K562 (cell line): ENCODE data around the gene SV2A. TPM values are rescaled to one million over a fixed set of nuclear protein-coding genes. Genes with fewer than 3 reads are reported as not detected.

Experiments
- ATAC-seq: fragments of 200-7000 bp; cut with Tn5 transposase; 3 replicates; pipeline ENCODE4 v1.9.1; 2020; ENCODE audit warnings: moderate library complexity
- BruUV-seq: library from RNA; stranded (reverse); fragments of 400-500 nt; replicated peaks from 2 replicates; lab custom pipeline; 2021; lab: Mats Ljungman, UMichigan
- CTCF ChIA-PET: fragments of 300-600 bp; formaldehyde crosslinking; extraction: SDS; loops from one replicate; lab custom pipeline; 2021; ENCODE audit warnings: low intra/inter-chr PET ratio; lab: Yijun Ruan, JAX
- POLR2A ChIA-PET: fragments of 300-600, 350-650 bp; sonication (Branson Sonifier 250); formaldehyde crosslinking; extraction: SDS; loops from one replicate; lab custom pipeline; 2021; ENCODE audit warnings: antibody characterized with exemption, inconsistent platforms; lab: Yijun Ruan, JAX
- DNase-seq, 4 experiments: peaks; one replicate each; pipeline versions ENCODE4 v3.0.0 to v3.0.0-alpha.2; 2011 to 2018; ENCODE audit warnings: low spot score in 3 of 4, mixed read lengths in 3 of 4; ENCODE audit errors: extremely low read depth in 1 of 4
- FAIRE-seq: peaks from 2 replicates; lab custom pipeline; 2011; peaks lifted over from hg19 to GRCh38; lab: Jason Lieb, UNC
- H2AFZ ChIP-seq: 2 replicates; pipeline ENCODE4 v1.6.0; 2011; ENCODE audit warnings: low read depth, low read length, control low read depth, inconsistent platforms
- H3K27ac ChIP-seq: fragments of 200-600 bp; 3 replicates; pipeline ENCODE4 v1.8.0; 2011; ENCODE audit warnings: low read depth, mild to moderate bottlenecking, control low read depth, inconsistent platforms, low read length, moderate library complexity, mixed read lengths; ENCODE audit errors: extremely low read depth
- H3K27me3 ChIP-seq, 2 experiments: fragments of 300-600 bp in 1 of 2; 2 replicates in 1 of 2; 3 replicates in 1 of 2; pipeline versions ENCODE4 v1.6.0 to v1.8.0; 2011; ENCODE audit warnings: inconsistent platforms in 2 of 2, low read length in 2 of 2, mild to moderate bottlenecking in 1 of 2, mixed read lengths in 1 of 2, moderate library complexity in 1 of 2; ENCODE audit not compliant: control insufficient read depth in 2 of 2, insufficient read depth in 2 of 2
- H3K36me3 ChIP-seq: fragments of 300-600 bp; 3 replicates; pipeline ENCODE4 v1.8.0; 2011; ENCODE audit warnings: mild to moderate bottlenecking, low read length, inconsistent platforms; ENCODE audit not compliant: control insufficient read depth, insufficient read depth
- H3K4me1 ChIP-seq, 2 experiments: fragments of 200-600 bp in 1 of 2; replicated peaks in 1 of 2; 2 replicates in 1 of 2; 3 replicates in 1 of 2; pipeline versions ENCODE4 v1.5.1 to v1.8.0; 2011; ENCODE audit warnings: inconsistent platforms in 2 of 2, low read length in 2 of 2, mild to moderate bottlenecking in 1 of 2, mixed read lengths in 1 of 2, moderate library complexity in 1 of 2; ENCODE audit not compliant: control insufficient read depth in 2 of 2, insufficient read depth in 2 of 2
- H3K4me2 ChIP-seq: 2 replicates; pipeline ENCODE4 v1.6.1; 2011; ENCODE audit warnings: low read length, control low read depth, inconsistent platforms, mixed read lengths; ENCODE audit not compliant: insufficient read depth
- H3K4me3 ChIP-seq: fragments of 200-600 bp; sonication (generic), shearing (Covaris generic); 2 replicates; pipeline ENCODE4 v1.5.1; 2016; ENCODE audit warnings: control low read depth, inconsistent platforms
- H3K79me2 ChIP-seq: fragments of 200-600 bp; 3 replicates; pipeline ENCODE4 v1.8.0; 2011; ENCODE audit warnings: low read length, inconsistent platforms; ENCODE audit not compliant: control insufficient read depth, insufficient read depth
- H3K9ac ChIP-seq, 2 experiments: 2 replicates each; pipeline versions ENCODE4 v1.6.0 to v1.6.1; 2011; ENCODE audit warnings: low read depth in 2 of 2, low read length in 2 of 2, control low read depth in 1 of 2, inconsistent platforms in 1 of 2, mild to moderate bottlenecking in 1 of 2, mixed read lengths in 1 of 2; ENCODE audit not compliant: insufficient read depth in 1 of 2
- H3K9me1 ChIP-seq: one replicate; pipeline ENCODE4 v1.6.0; 2011; ENCODE audit warnings: inconsistent platforms, mild to moderate bottlenecking, low read length, moderate library complexity; ENCODE audit not compliant: control insufficient read depth, insufficient read depth
- H3K9me3 ChIP-seq: replicated peaks from 2 replicates; pipeline ENCODE4 v1.5.1; 2011; ENCODE audit warnings: low read depth, low read length, inconsistent platforms; ENCODE audit not compliant: control insufficient read depth, insufficient read depth
- H4K20me1 ChIP-seq: replicated peaks from 2 replicates; pipeline ENCODE4 v1.6.1; 2011; ENCODE audit warnings: low read length, inconsistent platforms, mixed read lengths; ENCODE audit not compliant: control insufficient read depth, insufficient read depth
- CTCF ChIP-seq, 3 experiments: IDR thresholded peaks in 2 of 3; conservative IDR thresholded peaks in 1 of 3; 2 replicates each; pipeline ENCODE4 v1.5.1; 2011 to 2012; ENCODE audit warnings: low read length in 3 of 3, mild to moderate bottlenecking in 3 of 3, control low read depth in 2 of 3, improper control_type of control experiment in 1 of 3, inconsistent platforms in 1 of 3, low read depth in 1 of 3, mixed read lengths in 1 of 3, moderate library complexity in 1 of 3; ENCODE audit not compliant: insufficient read depth in 2 of 3
- ETV1 ChIP-seq: fragments of 450-650 bp; conservative IDR thresholded peaks from 2 replicates; pipeline ENCODE4 v1.6.1; 2016; ENCODE audit warnings: missing genetic modification characterization, control low read depth, low read depth, missing compliant biosample characterization
- HNRNPH1 ChIP-seq: fragments of 200-400 bp; formaldehyde crosslinking; optimal IDR thresholded peaks from 2 replicates; pipeline ENCODE3; 2017; ENCODE audit warnings: low read depth, mild to moderate bottlenecking, low read length, moderate library complexity
- PHB2 ChIP-seq: fragments of 450-650 bp; IDR thresholded peaks from 2 replicates; pipeline ENCODE4 v1.6.1; 2017; ENCODE audit warnings: low read depth
- PHTF2 ChIP-seq: fragments of 250-450 bp; sonication (Bioruptor Pico); IDR thresholded peaks from 2 replicates; pipeline ENCODE4 v1.5.0; 2021; ENCODE audit warnings: mild to moderate bottlenecking
- RAD21 ChIP-seq, 2 experiments: fragments of 250-450 bp in 1 of 2; fragments of 450-650 bp in 1 of 2; sonication (Bioruptor Pico) in 1 of 2; formaldehyde crosslinking in 1 of 2; IDR thresholded peaks in 1 of 2; conservative IDR thresholded peaks in 1 of 2; 2 replicates each; pipeline versions ENCODE4 v1.4.0 to v1.8.0; 2020 to 2022; ENCODE audit warnings: mild to moderate bottlenecking in 2 of 2, moderate library complexity in 1 of 2
- RFX7 ChIP-seq: fragments of 250-450 bp; sonication (Bioruptor Pico); IDR thresholded peaks from 2 replicates; pipeline ENCODE4 v1.5.1; 2021; ENCODE audit warnings: mild to moderate bottlenecking
- TSC22D4 ChIP-seq: fragments of 450-650 bp; IDR thresholded peaks from 2 replicates; pipeline ENCODE4 v1.6.1; 2016; ENCODE audit warnings: missing genetic modification characterization, missing biosample characterization, control low read depth
- WHSC1 ChIP-seq: IDR thresholded peaks from one replicate; pipeline ENCODE4 v1.6.1; 2012; ENCODE audit warnings: low read length, control low read depth, inconsistent platforms
- ZKSCAN8 ChIP-seq: fragments of 200-800 bp; sonication (Bioruptor generic); IDR thresholded peaks from 2 replicates; pipeline ENCODE4 v1.6.1; 2016; ENCODE audit warnings: missing genetic modification characterization, missing compliant biosample characterization
- ZNF280A ChIP-seq: fragments of 450-650 bp; IDR thresholded peaks from 2 replicates; pipeline ENCODE4 v1.6.1; 2018; ENCODE audit warnings: mild to moderate bottlenecking, low read depth; ENCODE audit not compliant: partially characterized antibody
- WGBS: fragments of 100-300 bp; shearing (Covaris generic); methylation state at CpG from one replicate; pipeline ENCODE4 v1.1.6; 2016; ENCODE audit warnings: low coverage, mixed read lengths; ENCODE audit not compliant: insufficient coverage; ENCODE audit errors: missing lambda C conversion rate; 5-methylcytosine and 5-hydroxymethylcytosine counted together
- in situ Hi-C: fragments of 300-500 bp; cut with MboI; formaldehyde crosslinking; loops from 4 replicates; pipeline ENCODE4 v1.15.0; 2018; ENCODE audit warnings: inconsistent platforms, mixed read lengths
- intact Hi-C: fragments of 100-400 bp; cut with micrococcal nuclease; formaldehyde crosslinking; loops from 2 replicates; pipeline ENCODE4 v1.14.2; 2022
- polyA plus RNA-seq, 8 experiments: library from polyadenylated mRNA; depleted of rRNA in 4 of 8; stranded (reverse) in 5 of 8; unstranded in 3 of 8; fragments of >200 nt; fragmentation: Nextera tagmentation in 2 of 8; fragmentation: Illumina TruSeq in 1 of 8; extraction: Ambion mirVana in 2 of 8; extraction: Trizol in 1 of 8; gene quantifications; 2 replicates each; pipeline versions ENCODE4 v1.2.1 to v1.2.3, GENCODE V29; 2011 to 2014; ENCODE audit warnings: inconsistent platforms in 1 of 8, missing spikeins in 1 of 8
- total RNA-seq, 7 experiments: library from RNA; depleted of rRNA in 6 of 7; stranded (reverse); fragments of >200 nt in 6 of 7; fragmentation: Illumina TruSeq in 2 of 7; extraction: Trizol in 2 of 7; gene quantifications; 2 replicates each; pipeline versions ENCODE4 v1.2.1 to v1.2.3, GENCODE V29; 2011 to 2021; ENCODE audit warnings: low replicate concordance in 1 of 7
- TF ChIP-seq, protein P1 (sequence below): fragments of 450-650 bp; IDR thresholded peaks from 2 replicates; pipeline ENCODE4 v1.6.1; 2017; ENCODE audit warnings: mild to moderate bottlenecking, moderate library complexity
- TF ChIP-seq, protein P2 (sequence below): sonication (generic); formaldehyde crosslinking; IDR thresholded peaks from 2 replicates; pipeline ENCODE4 v1.8.0; 2022; ENCODE audit warnings: mild to moderate bottlenecking, missing genetic modification reagents, borderline replicate concordance

Gene SV2A
- total and polyA plus RNA-seq, 9 of the 15 experiments (the other 6 are each of a cell fraction or from before 2014, with no cell fraction given), result 0.07 to 0.22 (median 0.11) TPM; not detected in 1

DNA sequence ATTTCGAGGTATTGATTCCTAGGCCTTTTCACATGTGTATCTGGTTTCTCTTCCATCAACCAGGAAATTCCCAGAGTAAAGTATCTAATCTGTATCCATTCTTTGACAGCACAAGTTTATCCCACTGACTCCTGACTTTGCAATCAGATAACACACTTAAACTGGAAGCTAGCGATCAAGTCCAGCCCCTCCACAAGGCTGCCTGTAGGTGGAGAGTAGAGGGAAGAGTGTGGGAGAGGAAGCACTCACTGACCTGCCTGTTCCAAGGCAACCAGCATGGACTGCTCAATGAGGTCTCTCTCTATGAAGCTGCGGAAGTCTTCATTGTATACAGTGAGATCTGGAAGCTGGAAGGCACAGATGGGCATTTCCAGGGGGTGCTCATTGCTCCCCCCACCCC lies 49.4 kb upstream of the SV2A start:
- DNase-seq (peak in 1 of 4 experiments; percentile 13), ATAC-seq (peak; percentile 48; the same call in 1 of the 3 replicates), FAIRE-seq (no peak)
- no peak overlapping the region for H3K4me3 ChIP-seq
- H3K27me3 ChIP-seq, result no peaks in the 10 kb centered on the region
- H3K9me1 ChIP-seq, result no peaks in the 10 kb centered on the region
- in situ Hi-C loops, result loop anchor here (5.0 kb wide), 1 partner anchor 80 kb away; no protein-coding TSS in a partner anchor
- H3K9ac ChIP-seq, result no peak overlapping the region; a peak in 1 of 4 replicates
- WGBS, result 63% methylated on average over 3 of the region's 3 CpGs
- peaks cover 80% of the 10 kb centered on the region for H3K36me3 ChIP-seq
- H2AFZ ChIP-seq, result no peak overlapping the region
- POLR2A ChIA-PET, result interaction anchor here (0.6 to 1.3 kb wide), 4 partner anchors 20 to 288 kb away, joined by 3 read pairs; no protein-coding TSS in a partner anchor
- H3K9me3 ChIP-seq, result no peaks in the 10 kb centered on the region
- no TSS peak for BruUV-seq
- H3K79me2 ChIP-seq, result no peaks in the 10 kb centered on the region; the same call in 2 of the 3 replicates
- CTCF ChIA-PET, result no interaction called here
- no peak overlapping the region for H3K27ac ChIP-seq
- H4K20me1 ChIP-seq, result no peaks in the 10 kb centered on the region
- no peak overlapping the region for H3K4me2 ChIP-seq
- H3K4me1 ChIP-seq, result no peaks in the 10 kb centered on the region
- no peak for TF ChIP-seq RFX7 (CRISPR knock-in tag)
- TF ChIP-seq WHSC1, result no peak
- TF ChIP-seq RAD21 (CRISPR knock-in tag; conservative IDR thresholded peaks at IDR 0.05 in 1 of 2, IDR thresholded peaks at IDR 0.05 in 1 of 2), result peak in 1 of 2 experiments; percentile 14; a peak in 2 of 4 replicates
- TF ChIP-seq, protein P1, sequence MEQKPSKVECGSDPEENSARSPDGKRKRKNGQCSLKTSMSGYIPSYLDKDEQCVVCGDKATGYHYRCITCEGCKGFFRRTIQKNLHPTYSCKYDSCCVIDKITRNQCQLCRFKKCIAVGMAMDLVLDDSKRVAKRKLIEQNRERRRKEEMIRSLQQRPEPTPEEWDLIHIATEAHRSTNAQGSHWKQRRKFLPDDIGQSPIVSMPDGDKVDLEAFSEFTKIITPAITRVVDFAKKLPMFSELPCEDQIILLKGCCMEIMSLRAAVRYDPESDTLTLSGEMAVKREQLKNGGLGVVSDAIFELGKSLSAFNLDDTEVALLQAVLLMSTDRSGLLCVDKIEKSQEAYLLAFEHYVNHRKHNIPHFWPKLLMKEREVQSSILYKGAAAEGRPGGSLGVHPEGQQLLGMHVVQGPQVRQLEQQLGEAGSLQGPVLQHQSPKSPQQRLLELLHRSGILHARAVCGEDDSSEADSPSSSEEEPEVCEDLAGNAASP, result no peak
- TF ChIP-seq ZNF280A, result no peak
- TF ChIP-seq TSC22D4 (tag), result no peak
- TF ChIP-seq PHTF2 (CRISPR knock-in tag), result no peak
- TF ChIP-seq PHB2, result no peak
- no peak for TF ChIP-seq ZKSCAN8 (CRISPR knock-in tag)
- no peak for TF ChIP-seq ETV1 (tag)
- 0 out of 6 replicates have a peak, but pooled peaks of 1 of the 3 experiments have one; percentile 22 for TF ChIP-seq CTCF (IDR thresholded peaks at IDR 0.05 in 2 of 3, conservative IDR thresholded peaks at IDR 0.05 in 1 of 3; ENCODE audit: insufficient read depth in 2 of 3, low read depth in 1 of 3, low read length in 3 of 3)
- TF ChIP-seq HNRNPH1, result no peak
- TF ChIP-seq, protein P2, sequence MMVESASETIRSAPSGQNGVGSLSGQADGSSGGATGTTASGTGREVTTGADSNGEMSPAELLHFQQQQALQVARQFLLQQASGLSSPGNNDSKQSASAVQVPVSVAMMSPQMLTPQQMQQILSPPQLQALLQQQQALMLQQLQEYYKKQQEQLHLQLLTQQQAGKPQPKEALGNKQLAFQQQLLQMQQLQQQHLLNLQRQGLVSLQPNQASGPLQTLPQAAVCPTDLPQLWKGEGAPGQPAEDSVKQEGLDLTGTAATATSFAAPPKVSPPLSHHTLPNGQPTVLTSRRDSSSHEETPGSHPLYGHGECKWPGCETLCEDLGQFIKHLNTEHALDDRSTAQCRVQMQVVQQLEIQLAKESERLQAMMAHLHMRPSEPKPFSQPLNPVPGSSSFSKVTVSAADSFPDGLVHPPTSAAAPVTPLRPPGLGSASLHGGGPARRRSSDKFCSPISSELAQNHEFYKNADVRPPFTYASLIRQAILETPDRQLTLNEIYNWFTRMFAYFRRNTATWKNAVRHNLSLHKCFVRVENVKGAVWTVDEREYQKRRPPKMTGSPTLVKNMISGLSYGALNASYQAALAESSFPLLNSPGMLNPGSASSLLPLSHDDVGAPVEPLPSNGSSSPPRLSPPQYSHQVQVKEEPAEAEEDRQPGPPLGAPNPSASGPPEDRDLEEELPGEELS (CRISPR knock-in tag), result no peak
- intact Hi-C loops, result no loop called here
